Measurements from ENCODE around the gene HMG20A. TPM values are rescaled to one million over a fixed set of nuclear protein-coding genes. Genes with fewer than 3 reads are reported as not detected.

Gene HMG20A
- total RNA-seq, 1 donor from 2014 or later: 28.5 TPM

- DNase-seq (ENCODE audit: low read depth in 2 of 2): no peak
Observed at GRCh38 chr15:77497942-77498361, 77.3 kb downstream of the HMG20A start.

GRCh38 chr15:77499087-77499760, 78.5 kb downstream of the HMG20A start:
- no peak for DNase-seq (ENCODE audit: low read depth in 2 of 2)

- no peak for DNase-seq (ENCODE audit: low read depth in 2 of 2)
Observed at GRCh38 chr15:77500989-77501388, 80.3 kb downstream of the HMG20A start.

- no peak for DNase-seq (ENCODE audit: low read depth in 2 of 2)
Observed at GRCh38 chr15:77502379-77503095, 81.8 kb downstream of the HMG20A start.

- DNase-seq (ENCODE audit: low read depth in 2 of 2): no peak
Observed at GRCh38 chr15:77503240-77503639, 82.6 kb downstream of the HMG20A start.

- DNase-seq (ENCODE audit: low read depth in 2 of 2): no peak
Observed at GRCh38 chr15:77503764-77504163, 83.1 kb downstream of the HMG20A start.

GRCh38 chr15:77504306-77504705, 83.6 kb downstream of the HMG20A start:
- DNase-seq (ENCODE audit: low read depth in 2 of 2): no peak

- no peak for DNase-seq (ENCODE audit: low read depth in 2 of 2)
Observed at GRCh38 chr15:77504871-77505270, 84.2 kb downstream of the HMG20A start.

- no peak for DNase-seq (ENCODE audit: low read depth in 2 of 2)
Observed at GRCh38 chr15:77505556-77505955, 84.9 kb downstream of the HMG20A start.

GRCh38 chr15:77506311-77507142, 85.8 kb downstream of the HMG20A start:
- DNase-seq (ENCODE audit: low read depth in 2 of 2): peak; percentile 47 to 79

- peak in 1 of 2 donors; percentile 66 for DNase-seq (ENCODE audit: low read depth in 2 of 2)
Observed at GRCh38 chr15:77507143-77507897, 86.6 kb downstream of the HMG20A start.

GRCh38 chr15:77507911-77508310, 87.2 kb downstream of the HMG20A start:
- peak in 1 of 2 donors; percentile 81 for DNase-seq (ENCODE audit: low read depth in 2 of 2)

- DNase-seq (ENCODE audit: low read depth in 2 of 2): peak in 1 of 2 donors; percentile 54
Observed at GRCh38 chr15:77508541-77509243, 88.0 kb downstream of the HMG20A start.

- DNase-seq (ENCODE audit: low read depth in 2 of 2): no peak
Observed at GRCh38 chr15:77510066-77511057, 89.7 kb downstream of the HMG20A start.

- DNase-seq (ENCODE audit: low read depth in 2 of 2): no peak
Observed at GRCh38 chr15:77511869-77512268, 91.2 kb downstream of the HMG20A start.

GRCh38 chr15:77513226-77513625, 92.5 kb downstream of the HMG20A start:
- DNase-seq (ENCODE audit: low read depth in 2 of 2): no peak

- DNase-seq (ENCODE audit: low read depth in 2 of 2): no peak
Observed at GRCh38 chr15:77514641-77515402, 94.1 kb downstream of the HMG20A start.

GRCh38 chr15:77515613-77516012, 94.9 kb downstream of the HMG20A start:
- DNase-seq (ENCODE audit: low read depth in 2 of 2): no peak

GRCh38 chr15:77516076-77516475, 95.4 kb downstream of the HMG20A start:
- no peak for DNase-seq (ENCODE audit: low read depth in 2 of 2)
